HEK293T (cell line): ENCODE measurements around the gene CD300E.

Experiments used
- CTCF ChIA-PET: fragments of 350-600 bp; formaldehyde crosslinking; extraction: SDS; loops from one replicate; lab custom pipeline; 2021; ENCODE audit warnings: antibody characterized with exemption, inconsistent platforms; lab: Yijun Ruan, JAX
- POLR2A ChIA-PET: fragments of 350-600 bp; formaldehyde crosslinking; extraction: SDS; loops from one replicate; lab custom pipeline; 2020; ENCODE audit warnings: antibody characterized with exemption, inconsistent platforms; lab: Yijun Ruan, JAX
- DNase-seq: peaks from one replicate; pipeline ENCODE4 v3.0.0; 2012; ENCODE audit warnings: mixed read lengths; ENCODE audit errors: extremely low spot score
- ARNT ChIP-seq: fragments of 450-650 bp; IDR thresholded peaks from 2 replicates; pipeline ENCODE4 v1.6.1; 2017; ENCODE audit warnings: mild to moderate bottlenecking
- BHLHE40 ChIP-seq: fragments of 450-650 bp; IDR thresholded peaks from 2 replicates; pipeline ENCODE4 v1.6.1; 2016; ENCODE audit warnings: mild to moderate bottlenecking, moderate library complexity, borderline replicate concordance
- CTBP1 ChIP-seq: fragments of 450-650 bp; IDR thresholded peaks from 2 replicates; pipeline ENCODE4 v1.6.1; 2016; ENCODE audit warnings: borderline replicate concordance
- ELF4 ChIP-seq: fragments of 450-650 bp; IDR thresholded peaks from 2 replicates; pipeline ENCODE4 v1.6.1; 2017; ENCODE audit warnings: antibody characterized with exemption
- FOXA1 ChIP-seq: fragments of 450-650 bp; IDR thresholded peaks from 2 replicates; pipeline ENCODE4 v1.6.1; 2016; ENCODE audit warnings: mild to moderate bottlenecking
- FOXK2 ChIP-seq: fragments of 450-650 bp; IDR thresholded peaks from 2 replicates; pipeline ENCODE4 v1.6.1; 2016; ENCODE audit warnings: mild to moderate bottlenecking
- FOXM1 ChIP-seq: fragments of 450-650 bp; IDR thresholded peaks from 2 replicates; pipeline ENCODE4 v1.6.1; 2017; ENCODE audit warnings: mild to moderate bottlenecking, borderline replicate concordance
- HDGF ChIP-seq: fragments of 450-650 bp; IDR thresholded peaks from 2 replicates; pipeline ENCODE4 v1.6.1; 2017; ENCODE audit warnings: antibody characterized with exemption, borderline replicate concordance
- L3MBTL2 ChIP-seq: fragments of 450-650 bp; conservative IDR thresholded peaks from 2 replicates; pipeline ENCODE4 v1.6.1; 2016; ENCODE audit warnings: mild to moderate bottlenecking
- LEF1 ChIP-seq: fragments of 450-650 bp; IDR thresholded peaks from 2 replicates; pipeline ENCODE4 v1.6.1; 2017; ENCODE audit warnings: mild to moderate bottlenecking, borderline replicate concordance
- NFRKB ChIP-seq: fragments of 450-650 bp; IDR thresholded peaks from 2 replicates; pipeline ENCODE4 v1.6.1; 2016; ENCODE audit warnings: mild to moderate bottlenecking, moderate library complexity
- PKNOX1 ChIP-seq: fragments of 450-650 bp; IDR thresholded peaks from 2 replicates; pipeline ENCODE4 v1.6.1; 2016
- SP1 ChIP-seq: fragments of 450-650 bp; IDR thresholded peaks from 2 replicates; pipeline ENCODE4 v1.6.1; 2017
- SUZ12 ChIP-seq: fragments of 450-650 bp; IDR thresholded peaks from 2 replicates; pipeline ENCODE4 v1.6.1; 2016; ENCODE audit warnings: mild to moderate bottlenecking
- TARDBP ChIP-seq: fragments of 450-650 bp; IDR thresholded peaks from 2 replicates; pipeline ENCODE4 v1.6.1; 2016
- ZNF384 ChIP-seq: fragments of 450-650 bp; IDR thresholded peaks from 2 replicates; pipeline ENCODE4 v1.6.1; 2016

CD300E gene

DNA sequence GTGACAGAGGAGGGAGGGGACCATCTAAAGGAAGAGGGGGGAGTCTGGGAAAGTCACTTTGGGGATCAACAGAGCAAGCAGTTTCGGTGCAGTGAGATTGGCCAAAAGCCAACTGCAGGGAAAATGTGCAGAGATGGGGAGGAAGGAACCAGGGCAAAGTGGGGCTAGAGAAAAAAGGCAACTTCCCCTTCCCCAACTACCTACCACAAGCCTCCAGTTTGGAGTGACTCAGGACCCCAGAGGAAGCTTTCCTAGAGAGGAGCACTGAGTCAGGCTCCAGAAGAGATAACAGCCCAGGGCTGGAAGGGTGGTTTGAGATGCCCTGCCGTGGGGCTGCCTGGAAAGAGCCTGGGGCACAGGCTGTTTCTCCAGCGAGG is 24.5 kb downstream of the CD300E start:
- TF ChIP-seq TARDBP (no peak), FOXA1 (no peak), ZNF384 (no peak), ARNT (no peak), LEF1 (no peak), PKNOX1 (no peak), ELF4 (no peak), NFRKB (no peak), BHLHE40 (no peak), L3MBTL2 (no peak), HDGF (no peak), SUZ12 (no peak), SP1 (no peak)
- no peak for DNase-seq
- ChIA-PET CTCF (no interaction called here), POLR2A (no interaction called here)

- CTCF ChIA-PET: no interaction called here
- POLR2A ChIA-PET: no interaction called here
- TF ChIP-seq BHLHE40 (no peak), TARDBP (no peak), PKNOX1 (no peak), HDGF (no peak), FOXM1 (no peak), SP1 (no peak), NFRKB (no peak), FOXK2 (no peak), CTBP1 (no peak), ELF4 (no peak), FOXA1 (no peak), ZNF384 (no peak), SUZ12 (no peak), ARNT (no peak), LEF1 (no peak), L3MBTL2 (no peak)
- DNase-seq: no peak
These were observed 25.1 kb downstream of the CD300E start for GRCh38 chr17:74598346-74599022.

DNA sequence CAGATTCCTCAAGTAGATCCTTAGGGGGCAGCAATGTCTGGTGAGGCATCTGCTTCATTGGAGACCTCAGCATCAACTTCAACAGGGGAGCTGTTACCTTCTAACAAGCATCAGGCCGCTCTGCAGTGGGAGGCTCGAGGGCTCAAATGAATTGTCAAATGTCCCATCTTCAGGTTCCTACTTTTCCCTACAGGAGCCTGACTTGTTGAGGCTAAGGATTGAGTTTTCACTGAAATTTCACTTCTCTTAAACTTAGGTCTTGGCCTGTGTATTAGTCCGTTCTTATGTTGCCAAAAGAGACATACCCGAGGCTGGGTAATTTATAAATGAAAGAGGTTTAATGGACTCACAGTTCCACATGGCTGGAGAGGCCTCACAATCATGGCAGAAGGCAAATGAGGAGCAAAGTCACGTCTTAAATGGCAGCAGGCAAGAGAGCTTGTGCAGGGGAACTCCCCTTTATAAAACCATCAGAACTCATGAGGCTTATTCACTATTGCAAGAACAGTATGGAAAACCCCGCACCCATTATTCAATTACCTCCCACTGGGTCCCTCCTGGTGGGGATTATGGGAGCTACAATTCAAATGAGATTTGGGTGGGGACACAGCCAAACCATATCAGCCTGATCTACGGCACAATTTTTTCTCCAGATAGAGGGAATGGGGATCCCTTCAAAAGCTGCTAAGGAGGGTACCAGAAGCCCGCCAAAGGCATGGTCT is 26.3 kb downstream of the CD300E start:
- no peak for DNase-seq
- ChIA-PET POLR2A (no interaction called here), CTCF (no interaction called here)
- TF ChIP-seq ZNF384 (no peak), FOXM1 (no peak), SP1 (no peak)

GRCh38 chr17:74595037-74595750 is 28.3 kb downstream of the CD300E start:
- POLR2A ChIA-PET: no interaction called here
- TF ChIP-seq NFRKB (no peak), FOXM1 (no peak), SP1 (no peak), FOXK2 (no peak), CTBP1 (no peak), FOXA1 (no peak), LEF1 (no peak), L3MBTL2 (no peak), ELF4 (no peak), TARDBP (no peak), HDGF (no peak), ARNT (no peak), BHLHE40 (no peak), ZNF384 (no peak), PKNOX1 (no peak), SUZ12 (no peak)
- CTCF ChIA-PET: no interaction called here
- DNase-seq: no peak

GRCh38 chr17:74592087-74592990 is 31.2 kb downstream of the CD300E start, which contains the start of gene CD300LD:
Gene CD300LD, minus strand, starts transcription at chr17:74592283. Its CDS starts 81 bp downstream, at chr17:74592202.
- CTCF ChIA-PET: interaction anchor here (1.0 to 1.1 kb wide), 2 partner anchors 26 to 145 kb away, joined by 3 to 4 read pairs; partner anchors contain the start of gene RAB37
- no peak for DNase-seq
- POLR2A ChIA-PET: no interaction called here
- TF ChIP-seq ZNF384 (no peak), L3MBTL2 (no peak), BHLHE40 (no peak), ELF4 (no peak), SP1 (no peak)
